SHP77 treated with DMSO at 0.1 percent for 48 hours (cell line): ENCODE results near the gene RPP25L.

Source experiments
- DNase-seq: peaks from one replicate; lab custom pipeline; 2025; lab: John Stamatoyannopoulos, UW

Gene RPP25L

GRCh38 chr9:34568133-34568532 is 43.8 kb downstream of the RPP25L start:
- DNase-seq, result no peak

GRCh38 chr9:34566972-34567371 is 44.9 kb downstream of the RPP25L start:
- no peak for DNase-seq

- DNase-seq, result no peak
Measured at GRCh38 chr9:34566322-34566721, 45.6 kb downstream of the RPP25L start.

- DNase-seq, result no peak
Measured at GRCh38 chr9:34565856-34566255, 46.0 kb downstream of the RPP25L start.

- no peak for DNase-seq
Measured at GRCh38 chr9:34564617-34565016, 47.3 kb downstream of the RPP25L start.

GRCh38 chr9:34563262-34563661 is 48.6 kb downstream of the RPP25L start:
- no peak for DNase-seq

- no peak for DNase-seq
Measured at GRCh38 chr9:34562135-34562745, 49.7 kb downstream of the RPP25L start.

- no peak for DNase-seq
Measured at GRCh38 chr9:34560599-34561214, 51.2 kb downstream of the RPP25L start.
